Posterior cingulate gyrus (tissue), 11 donors: ENCODE data around the gene RAB4B.
A peak's percentile ranks its signal among the peaks of the same experiment; 100 is the strongest.
"Not testable (repeated sequence)": the region's sequence is repeated elsewhere in the genome, so short reads cannot be mapped to it uniquely, and the experiment has no call there.

Source experiments
- DNase-seq, 10 donors: peaks; one replicate each; pipeline versions ENCODE4 v3.0.0 to v3.0.0-alpha.2; 2020 to 2021; ENCODE audit warnings: mixed read lengths in 3 of 10
- intact Hi-C: fragments of 100-400 bp; cut with DNase I; formaldehyde crosslinking; loops from one replicate; pipeline ENCODE4 v1.15.1; 2023

Gene RAB4B, protein sequence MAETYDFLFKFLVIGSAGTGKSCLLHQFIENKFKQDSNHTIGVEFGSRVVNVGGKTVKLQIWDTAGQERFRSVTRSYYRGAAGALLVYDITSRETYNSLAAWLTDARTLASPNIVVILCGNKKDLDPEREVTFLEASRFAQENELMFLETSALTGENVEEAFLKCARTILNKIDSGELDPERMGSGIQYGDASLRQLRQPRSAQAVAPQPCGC

DNA sequence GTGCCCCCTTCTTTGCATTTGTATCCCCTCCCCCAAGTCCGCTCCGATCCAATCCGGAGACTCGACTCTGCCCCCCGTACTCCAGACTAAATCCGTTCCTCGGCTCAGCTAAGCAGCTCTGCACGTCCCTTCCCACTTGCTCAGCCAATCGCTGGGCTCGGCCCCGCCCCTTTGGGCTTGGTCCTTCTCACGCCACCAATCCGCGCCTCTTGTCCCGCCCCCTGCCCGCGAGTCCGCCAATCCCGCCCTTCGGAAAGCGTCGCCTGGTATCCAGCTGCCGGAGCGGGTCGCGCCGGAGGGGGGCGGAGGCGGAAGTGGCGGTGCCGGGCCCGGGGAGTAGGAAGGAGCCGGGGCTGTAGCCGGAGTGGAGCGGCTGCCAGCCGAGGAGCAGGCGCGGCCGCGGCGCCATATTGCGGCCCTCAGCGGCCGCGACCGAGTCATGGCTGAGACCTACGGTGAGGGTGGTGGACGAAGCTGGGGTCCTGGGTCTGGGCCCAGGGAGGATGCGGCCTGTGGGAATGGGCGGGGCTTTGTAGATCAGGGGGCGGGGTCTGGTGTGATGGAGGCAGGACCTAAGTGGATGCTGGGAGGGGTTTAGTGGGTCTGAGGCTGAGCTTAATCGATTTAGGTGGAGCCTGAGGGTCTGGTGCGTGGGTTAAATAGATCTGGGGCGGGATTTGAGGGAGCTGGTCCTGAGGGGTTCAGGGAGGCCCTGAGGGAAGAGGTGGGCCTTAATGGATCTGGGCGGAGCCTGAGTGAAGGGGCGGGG, at the start of gene RAB4B:
RAB4B (plus strand) TSS at position 311 of the 769 bp plus-strand sequence; CDS start at position 440, 129 bp downstream.
- intact Hi-C loops, result no loop called here
- DNase-seq, result peak; percentile 100

DNA sequence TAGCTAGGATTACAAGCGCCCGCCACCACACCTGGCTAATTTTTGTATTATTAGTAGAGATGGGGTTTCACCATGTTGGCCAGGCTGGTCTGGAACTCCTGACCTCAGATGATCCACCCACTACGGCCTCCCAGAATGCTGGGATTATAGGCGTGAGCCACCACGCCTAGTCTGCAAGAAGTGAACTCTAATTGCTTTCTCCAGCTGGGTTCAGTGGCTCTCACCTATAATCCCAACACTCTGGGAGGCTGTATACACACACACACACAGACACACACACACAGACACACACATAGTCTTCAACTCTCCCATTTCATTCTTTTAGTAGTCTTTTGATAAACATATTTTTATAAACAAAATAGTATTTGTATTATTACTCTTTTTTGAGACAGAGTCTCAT, 48.0 kb upstream of the RAB4B start:
- intact Hi-C loops, result not testable (repeated sequence)

DNA sequence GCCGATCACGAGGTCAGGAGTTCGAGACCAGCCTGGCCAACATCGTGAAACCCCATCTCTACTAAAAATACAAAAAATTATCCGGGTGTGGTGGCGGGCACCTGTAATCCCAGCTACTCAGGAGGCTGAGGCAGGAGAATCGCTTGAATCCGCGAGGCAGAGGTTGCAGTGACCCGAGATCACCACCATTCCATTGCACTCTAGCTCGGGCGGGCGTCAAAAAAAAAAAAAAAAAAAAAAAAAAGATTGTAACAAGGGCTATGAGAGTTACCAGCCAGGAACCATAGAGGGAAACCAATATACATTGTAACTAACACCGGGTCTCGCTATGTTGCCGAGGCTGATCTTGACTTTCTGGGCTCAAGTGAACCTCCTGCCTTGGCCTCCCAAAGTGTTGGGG, 45.7 kb upstream of the RAB4B start:
- intact Hi-C loops, result not testable (repeated sequence)

More for the DNA sequence above, 48.0 kb upstream of the RAB4B start:
- DNase-seq, result peak in 1 of 10 donors; percentile 1

DNA sequence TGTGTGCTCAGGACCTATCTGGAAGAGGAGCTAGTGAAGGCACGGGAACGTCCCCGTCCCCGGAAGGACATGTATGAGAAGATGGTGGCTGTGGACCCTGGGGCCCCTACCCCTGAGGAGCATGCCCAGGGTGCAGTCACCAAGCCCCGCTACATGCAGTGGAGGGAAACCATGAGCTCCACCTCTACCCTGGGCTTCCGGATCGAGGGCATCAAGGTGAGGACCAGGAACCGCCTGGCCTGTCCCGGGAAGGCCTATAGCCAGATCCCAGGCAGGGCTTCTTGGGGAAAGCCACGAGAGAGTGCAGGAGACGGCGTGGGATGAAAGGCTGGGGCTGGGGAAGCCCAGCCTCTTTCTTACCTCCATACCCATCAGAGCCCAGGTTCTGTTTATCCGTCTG, 44.9 kb upstream of the RAB4B start:
- peak in 1 of 10 donors; percentile 57 for DNase-seq
- intact Hi-C loops, result no loop called here

More for the DNA sequence above, 45.7 kb upstream of the RAB4B start:
- peak in 1 of 10 donors; percentile 33 for DNase-seq

DNA sequence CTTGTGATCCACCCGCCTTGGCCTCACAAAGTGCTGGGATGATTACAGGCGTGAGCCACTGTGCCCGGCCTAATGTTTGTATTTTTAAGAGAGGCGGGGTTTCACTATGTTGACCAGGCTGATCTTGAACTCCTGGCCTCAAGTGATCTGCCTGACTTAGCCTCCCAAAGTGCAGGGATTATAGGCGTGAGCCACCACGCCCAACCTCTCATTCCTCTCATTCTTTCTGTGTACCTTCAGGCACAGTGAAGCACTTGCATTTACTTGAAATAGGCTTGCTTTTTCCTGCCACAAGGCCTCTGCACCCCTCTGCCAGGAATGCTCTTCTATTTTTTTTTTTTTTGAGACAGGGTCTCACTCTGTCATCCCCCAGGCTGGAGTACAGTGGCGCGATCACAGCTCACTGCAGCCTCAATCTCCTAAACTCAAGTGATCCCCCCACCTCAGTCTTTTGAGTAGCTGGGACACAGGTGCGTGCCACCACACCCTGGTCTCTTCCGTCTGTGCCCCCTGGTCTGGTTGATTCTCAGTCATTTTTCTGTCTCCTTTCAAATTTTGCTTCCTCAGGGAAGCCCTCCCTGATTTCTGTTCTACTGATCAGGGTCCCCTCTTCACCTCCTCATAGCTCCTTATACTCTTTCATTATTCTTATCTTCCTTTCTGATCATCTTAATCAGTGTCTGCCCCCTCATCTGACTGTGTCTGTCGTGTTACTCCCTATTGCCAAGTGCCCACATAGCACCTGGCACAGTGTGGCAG, 42.9 kb upstream of the RAB4B start:
- DNase-seq, result no peak
- intact Hi-C loops, result no loop called here

DNA sequence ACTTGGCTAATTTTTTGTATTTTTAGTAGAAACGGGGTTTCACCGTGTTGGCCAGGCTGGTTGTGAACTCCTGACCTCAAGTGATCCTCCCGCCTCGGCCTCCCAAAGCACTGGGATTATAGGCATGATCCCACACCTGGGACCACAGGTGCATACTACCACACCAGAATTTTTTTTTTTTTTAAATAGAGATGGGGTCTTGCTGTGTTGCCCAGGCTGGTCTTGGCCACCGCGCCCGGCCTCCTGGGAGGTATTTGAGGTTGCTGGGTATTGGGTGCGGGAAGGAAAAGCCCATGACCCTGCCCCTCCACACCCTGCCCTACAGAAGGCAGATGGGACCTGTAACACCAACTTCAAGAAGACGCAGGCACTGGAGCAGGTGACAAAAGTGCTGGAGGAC, 41.4 kb upstream of the RAB4B start:
- peak in 1 of 10 donors; percentile 38 for DNase-seq
- intact Hi-C loops, result no loop called here

DNA sequence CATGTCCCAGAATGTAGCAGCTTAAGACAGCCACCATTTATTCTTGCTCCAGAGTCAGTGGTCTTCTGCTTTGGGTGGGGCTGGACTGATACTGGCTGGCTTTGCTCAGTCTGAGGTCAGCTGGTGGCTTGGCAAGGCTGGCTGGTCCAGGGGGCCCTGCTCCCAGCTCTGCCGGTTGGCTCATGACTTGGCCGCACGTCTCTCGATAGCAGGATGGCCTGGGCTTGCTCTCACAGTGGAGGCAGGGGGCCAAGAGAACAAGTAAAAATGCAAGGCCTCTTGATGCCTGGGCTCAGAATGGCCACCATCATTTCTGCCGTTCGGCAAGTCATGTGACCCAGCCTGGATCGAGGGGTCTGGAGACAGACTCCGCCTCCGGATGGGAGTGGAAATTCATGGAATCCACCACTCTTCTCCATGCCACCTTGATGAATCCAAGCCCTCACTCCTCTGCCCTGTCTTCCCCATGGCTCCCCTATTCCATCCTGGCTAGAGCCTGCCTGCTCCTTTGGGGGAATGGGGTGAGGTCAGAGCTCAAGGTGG, 40.9 kb upstream of the RAB4B start:
- DNase-seq, result peak in 1 of 10 donors; percentile 49
- intact Hi-C loops, result no loop called here

DNA sequence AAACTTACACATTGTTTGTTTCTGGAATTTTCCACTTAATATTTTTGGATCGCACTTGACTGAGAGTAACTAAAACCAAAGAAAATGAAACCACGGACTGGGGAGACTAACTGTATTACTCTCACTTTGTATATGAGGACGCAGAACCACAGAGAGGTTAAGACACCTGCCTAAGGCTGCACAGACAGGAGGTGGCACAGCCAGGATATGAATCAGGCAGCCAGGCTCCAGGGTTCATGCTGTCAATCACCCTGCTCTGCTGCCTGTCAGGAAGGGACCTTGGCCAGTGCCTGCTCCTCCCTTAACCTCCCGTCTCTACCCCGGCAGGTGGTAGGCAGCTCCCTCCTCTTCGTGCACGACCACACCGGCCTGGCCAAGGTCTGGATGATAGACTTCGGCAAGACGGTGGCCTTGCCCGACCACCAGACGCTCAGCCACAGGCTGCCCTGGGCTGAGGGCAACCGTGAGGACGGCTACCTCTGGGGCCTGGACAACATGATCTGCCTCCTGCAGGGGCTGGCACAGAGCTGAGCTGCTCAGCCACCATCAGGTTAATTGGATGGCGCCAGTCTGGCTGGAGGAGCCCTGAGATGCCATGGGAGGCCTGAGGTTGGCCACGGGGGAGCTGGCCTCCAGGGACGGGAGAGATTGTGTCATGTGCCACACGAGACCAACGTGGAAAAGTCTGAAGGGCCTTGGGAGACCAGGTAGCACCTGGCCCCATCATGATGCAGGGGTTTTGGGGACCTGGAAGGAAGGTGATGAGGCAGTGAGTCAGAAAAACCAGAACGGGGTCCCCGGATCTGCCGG, 38.8 kb upstream of the RAB4B start:
- intact Hi-C loops, result no loop called here

DNA sequence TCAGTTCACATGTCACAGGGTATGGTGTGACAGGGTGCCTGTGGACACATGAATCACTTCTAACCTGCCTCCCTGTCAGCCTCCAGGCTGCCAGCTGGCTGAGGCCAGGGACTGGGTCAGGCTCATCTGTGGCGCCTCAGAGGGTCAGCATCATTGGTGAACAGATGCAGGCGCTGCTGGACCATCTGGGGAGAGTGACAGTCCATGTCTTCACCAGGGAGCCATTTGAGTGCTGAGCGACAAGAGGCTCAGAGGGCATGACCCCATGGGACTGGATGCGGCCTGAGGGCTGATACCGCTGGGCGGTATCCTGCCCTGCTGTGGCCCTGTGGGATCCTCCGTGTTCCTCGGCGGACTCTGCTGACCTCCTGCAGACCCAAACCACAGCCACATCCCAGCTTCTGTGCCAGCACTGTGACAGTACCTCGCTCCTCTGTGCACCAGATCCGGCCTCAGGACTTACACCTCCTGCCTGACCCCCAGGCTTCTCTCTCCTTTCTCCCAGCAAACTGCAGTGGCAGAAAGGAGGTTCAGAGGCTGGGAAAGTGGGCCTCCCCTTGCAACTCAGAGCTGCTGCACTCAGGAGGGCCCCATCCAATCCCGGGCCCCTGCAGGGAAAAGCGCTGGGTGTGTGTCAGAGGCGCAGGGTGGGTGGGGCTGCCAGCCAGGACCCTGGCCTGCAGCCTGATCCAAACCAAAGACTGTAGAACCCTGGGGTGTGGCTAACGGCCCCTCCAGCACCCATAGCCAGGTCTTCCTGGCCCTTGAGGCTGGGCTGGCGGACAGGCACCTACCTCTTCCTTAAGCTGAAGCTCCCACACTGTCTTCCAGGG, 38.0 kb upstream of the RAB4B start:
- intact Hi-C loops, result no loop called here

More for the DNA sequence above, 38.8 kb upstream of the RAB4B start:
- DNase-seq, result peak in 1 of 10 donors; percentile 49

DNA sequence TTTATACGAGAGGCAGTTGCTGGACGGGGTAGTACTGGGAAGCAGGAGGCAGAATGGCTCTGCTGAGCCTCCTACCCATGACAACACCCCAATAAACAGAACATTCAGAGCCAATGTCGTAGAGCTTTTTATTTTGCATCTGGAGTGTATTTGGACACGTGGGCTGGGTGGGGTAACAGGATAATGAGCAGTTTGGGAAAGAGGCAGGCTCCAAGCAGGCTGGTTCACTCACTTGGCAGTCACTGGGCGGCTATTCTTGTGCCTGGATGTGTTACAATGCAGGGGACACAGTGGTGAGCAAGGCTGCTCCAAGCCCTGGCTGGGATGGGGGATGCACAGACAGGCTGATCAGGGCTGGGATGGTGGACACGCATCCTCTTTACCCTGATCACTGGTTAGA, 37.3 kb upstream of the RAB4B start:
- intact Hi-C loops, result no loop called here

More for the DNA sequence above, 38.0 kb upstream of the RAB4B start:
- peak in 1 of 10 donors; percentile 83 for DNase-seq

DNA sequence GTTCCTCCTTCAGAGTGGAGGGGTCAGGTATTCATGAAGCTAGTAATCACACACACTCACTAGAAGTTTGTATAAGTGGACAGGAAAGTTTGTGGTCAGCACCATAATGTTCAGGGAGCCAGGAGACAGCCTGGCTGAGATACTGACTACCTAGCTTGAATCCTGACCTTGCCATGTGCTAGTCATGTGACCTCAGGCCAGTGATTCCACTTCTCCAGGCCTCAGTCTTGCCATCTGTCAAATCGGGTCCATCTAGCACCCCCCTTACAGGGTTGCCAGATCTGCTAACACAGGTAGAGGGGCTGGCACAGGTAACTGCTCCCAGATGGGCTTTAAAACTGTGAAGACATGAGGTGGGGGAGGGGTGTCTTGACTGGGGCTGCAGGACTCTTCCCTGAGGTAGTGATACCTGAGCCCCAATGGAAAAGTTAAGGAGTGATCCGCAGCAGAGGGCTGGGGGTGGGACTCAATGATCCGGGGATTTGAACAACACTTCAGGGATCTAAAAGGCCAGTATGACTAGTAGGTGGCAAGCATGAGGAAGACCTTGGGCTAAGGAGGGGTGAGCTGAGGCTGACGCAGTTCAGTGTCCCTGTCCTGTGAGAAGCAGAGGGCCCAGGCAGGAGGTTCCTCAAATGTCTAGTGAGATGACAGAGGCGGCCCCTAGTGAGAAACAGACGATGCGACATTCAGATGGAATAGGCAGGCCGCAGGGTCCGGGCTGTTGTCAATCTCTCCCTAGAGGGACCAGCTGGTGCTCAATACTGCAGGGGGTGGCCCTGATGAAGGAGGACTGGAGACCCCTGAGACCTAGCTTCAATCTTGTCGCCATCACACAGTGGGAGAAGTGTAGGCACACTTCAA, 36.3 kb upstream of the RAB4B start:
- intact Hi-C loops, result no loop called here

More for the DNA sequence above, 37.3 kb upstream of the RAB4B start:
- peak; percentile 43 to 96 (median 78) for DNase-seq

DNA sequence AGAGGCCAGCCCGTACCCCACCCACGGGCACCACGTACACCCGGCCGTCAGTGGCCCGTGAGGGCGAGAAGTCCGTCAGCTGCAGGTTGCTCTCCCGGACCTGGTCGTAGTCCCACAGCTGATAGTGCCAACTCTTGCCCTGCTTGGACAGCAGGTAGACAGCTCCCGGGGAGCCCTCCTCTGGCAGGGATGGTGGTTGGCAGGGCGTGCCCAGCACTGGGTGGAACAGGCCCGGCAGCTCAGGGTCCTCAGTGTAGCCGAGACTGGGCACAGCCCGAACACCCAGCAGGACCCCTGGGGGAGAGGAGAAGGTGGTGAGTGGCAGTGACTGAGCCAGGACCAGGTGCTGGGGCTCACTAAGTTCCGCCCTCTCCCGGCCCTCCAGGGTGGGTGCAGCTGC, 35.6 kb upstream of the RAB4B start:
- intact Hi-C loops, result no loop called here
- DNase-seq, result no peak

More for the DNA sequence above, 36.3 kb upstream of the RAB4B start:
- no peak for DNase-seq

DNA sequence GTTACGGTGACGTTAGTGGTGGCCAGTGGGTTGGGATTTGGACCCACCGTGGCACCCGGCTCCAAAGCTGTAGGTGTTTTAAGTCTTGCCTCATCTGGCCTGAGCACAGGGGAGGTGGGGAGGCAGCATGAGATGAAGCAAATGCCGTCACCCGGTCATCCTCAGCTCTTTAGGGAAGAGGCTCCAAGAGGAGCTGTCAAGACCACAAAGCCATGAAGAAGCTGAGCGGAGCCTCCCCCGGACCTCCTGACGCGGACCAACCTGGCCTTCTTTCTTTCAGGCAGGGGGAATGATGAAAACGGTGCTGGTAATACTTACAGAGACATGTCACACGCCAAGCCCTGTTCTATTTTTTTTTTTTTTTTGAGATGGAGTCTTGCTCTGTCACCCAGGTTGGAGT, 35.2 kb upstream of the RAB4B start:
- no peak for DNase-seq
- intact Hi-C loops, result no loop called here

DNA sequence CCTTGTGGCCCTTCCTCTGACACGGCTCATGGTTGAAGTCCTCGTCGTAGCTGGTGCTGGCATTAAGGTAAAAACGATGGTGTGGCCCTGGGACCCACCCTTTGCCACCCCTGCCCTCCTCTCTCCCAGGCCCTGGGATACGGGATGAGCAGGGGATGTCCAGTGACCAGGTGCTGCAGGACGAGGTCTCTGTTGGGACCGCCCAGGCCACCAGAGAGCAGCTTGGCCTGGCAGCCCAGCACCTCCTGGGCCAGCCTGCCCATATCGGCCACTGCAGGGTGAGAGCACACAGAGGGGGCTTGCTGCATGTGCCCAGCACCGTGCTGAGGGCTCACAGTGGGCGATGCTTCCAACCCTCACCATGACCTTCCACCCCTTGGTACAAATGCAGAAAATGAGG, 34.1 kb upstream of the RAB4B start:
- DNase-seq, result no peak
- intact Hi-C loops, result no loop called here

DNA sequence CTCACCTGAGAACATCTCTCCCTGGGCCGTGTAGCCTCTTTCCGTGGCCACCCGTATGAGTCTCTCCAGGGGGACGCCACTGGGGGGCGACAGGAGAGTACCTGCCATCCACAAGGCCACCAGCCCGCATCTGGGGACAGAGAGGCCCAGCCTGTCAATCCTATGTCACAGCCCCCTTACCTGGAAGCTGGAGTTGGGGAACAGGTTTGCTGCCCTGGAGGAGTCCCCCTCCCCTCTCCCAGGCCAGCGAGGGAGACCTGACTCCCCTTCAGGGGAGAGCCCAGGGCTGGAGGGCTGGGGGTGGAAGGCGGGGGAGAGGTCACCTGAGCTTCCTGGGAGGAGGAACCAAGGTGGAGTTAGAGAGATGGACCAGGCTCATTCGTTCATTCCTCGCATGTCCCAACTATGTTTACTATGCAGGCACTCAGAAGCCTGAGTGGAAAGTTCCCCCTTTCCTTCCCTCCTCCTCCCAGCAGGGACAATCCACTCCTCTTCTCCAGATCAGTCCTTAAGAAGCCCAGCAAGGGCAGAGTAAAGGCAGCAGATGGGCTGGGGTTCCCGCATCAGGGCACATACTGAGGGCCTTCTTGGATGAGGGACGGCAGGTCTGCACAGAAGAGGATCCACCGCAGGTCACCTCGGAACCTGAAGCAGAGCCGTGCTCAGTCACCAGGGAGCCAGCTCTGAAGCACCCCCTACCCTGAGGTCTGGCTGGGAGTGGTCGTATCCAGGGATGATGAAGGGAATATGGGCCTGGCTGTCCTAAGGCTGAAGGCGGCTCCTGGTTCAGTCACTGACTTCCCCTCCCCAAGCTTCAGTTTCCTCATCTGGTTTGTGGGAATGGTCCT, 33.3 kb upstream of the RAB4B start:
- peak in 1 of 10 donors; percentile 81 for DNase-seq
- intact Hi-C loops, result no loop called here

DNA sequence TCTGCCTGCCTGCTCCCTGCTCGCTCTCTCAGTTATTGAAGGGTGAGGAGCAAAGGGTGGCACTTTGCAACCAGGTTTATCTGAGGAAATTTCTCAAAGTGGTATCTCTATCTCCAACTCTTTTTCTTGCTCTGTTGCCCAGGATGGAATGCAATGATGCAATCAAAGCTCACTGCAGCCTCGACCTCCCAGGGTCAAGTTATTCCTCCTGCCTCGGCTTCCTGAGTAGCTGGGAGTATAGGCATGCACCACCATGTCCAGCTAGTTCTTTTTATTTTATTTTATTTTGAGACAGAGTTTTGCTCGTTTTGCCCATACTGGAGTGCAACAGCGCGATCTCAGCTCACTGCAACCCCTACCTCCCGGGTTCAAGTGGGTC, 32.7 kb upstream of the RAB4B start:
- no peak for DNase-seq
- intact Hi-C loops, result no loop called here

DNA sequence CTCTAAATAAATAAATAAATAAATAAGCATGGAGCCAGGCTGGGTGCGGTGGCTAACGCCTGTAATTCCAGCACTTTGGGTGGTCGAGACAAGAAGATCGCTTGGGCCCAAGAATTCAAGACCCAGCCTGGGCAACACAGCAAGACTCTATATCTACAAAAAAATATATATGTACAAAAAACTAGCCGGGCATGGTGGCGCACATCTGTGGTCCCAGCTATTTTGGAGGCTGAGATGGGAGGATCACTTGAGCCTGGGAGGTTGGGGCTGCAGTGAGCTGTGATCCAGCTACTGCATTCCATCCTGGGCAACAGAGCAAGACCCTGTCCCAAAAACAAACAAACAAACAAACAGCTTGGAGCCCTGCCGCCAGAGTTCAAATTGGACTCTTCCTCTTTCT, 30.5 kb upstream of the RAB4B start:
- intact Hi-C loops, result no loop called here
- no peak for DNase-seq
